HepG2 (cell line): ENCODE measurements around the gene NUDT3. TPM values are rescaled to one million over a fixed set of nuclear protein-coding genes. Genes with fewer than 3 reads are reported as not detected.

ENCODE experiments used
- ATAC-seq: fragments of 200-7000 bp; cut with Tn5 transposase; 3 replicates; pipeline ENCODE4 v1.9.1; 2020; ENCODE audit warnings: mild to moderate bottlenecking, moderate library complexity
- BruUV-seq: library from RNA; stranded (reverse); fragments of 400-500 nt; replicated peaks from 2 replicates; lab custom pipeline; 2021; lab: Mats Ljungman, UMichigan
- CTCF ChIA-PET: fragments of 300-600 bp; formaldehyde crosslinking; extraction: SDS; loops from one replicate; lab custom pipeline; 2021; ENCODE audit warnings: low total read pairs, inconsistent platforms, low intra/inter-chr PET ratio; lab: Yijun Ruan, JAX
- POLR2A ChIA-PET: fragments of 350-600 bp; sonication (Branson Sonifier 250); formaldehyde crosslinking; loops from one replicate; lab custom pipeline; 2020; ENCODE audit warnings: antibody characterized with exemption, inconsistent platforms; lab: Yijun Ruan, JAX
- DNase-seq: peaks from one replicate; pipeline ENCODE4 v3.0.0-alpha.2; 2015; ENCODE audit warnings: low spot score
- FAIRE-seq: peaks from 3 replicates; lab custom pipeline; 2011; peaks lifted over from hg19 to GRCh38; lab: Jason Lieb, UNC
- H2AFZ ChIP-seq: one replicate; pipeline ENCODE4 v1.6.1; 2011; ENCODE audit warnings: low read length, inconsistent platforms
- H3K27ac ChIP-seq: fragments of 300-600 bp; 3 replicates; pipeline ENCODE4 v1.8.0; 2011; ENCODE audit warnings: mixed run types, mild to moderate bottlenecking, mixed read lengths, low read length, inconsistent platforms; ENCODE audit not compliant: insufficient read depth; ENCODE audit errors: extremely low read length
- H3K27me3 ChIP-seq, 2 experiments: fragments of 200-600 bp in 1 of 2; 2 replicates in 1 of 2; 3 replicates in 1 of 2; pipeline versions ENCODE4 v1.6.0 to v1.8.0; 2011; ENCODE audit warnings: low read length in 2 of 2, mild to moderate bottlenecking in 2 of 2, moderate library complexity in 2 of 2, inconsistent platforms in 1 of 2; ENCODE audit not compliant: insufficient read depth in 2 of 2, control insufficient read depth in 1 of 2
- H3K36me3 ChIP-seq, 2 experiments: fragments of 200-600 bp in 1 of 2; replicated peaks in 1 of 2; 2 replicates in 1 of 2; 3 replicates in 1 of 2; pipeline versions ENCODE4 v1.5.1 to v1.8.0; 2011; ENCODE audit warnings: low read length in 2 of 2, inconsistent platforms in 1 of 2; ENCODE audit not compliant: insufficient read depth in 2 of 2, control insufficient read depth in 1 of 2
- H3K4me1 ChIP-seq: 2 replicates; pipeline ENCODE4 v1.5.1; 2012; ENCODE audit warnings: low read length, inconsistent platforms; ENCODE audit not compliant: insufficient read depth
- H3K4me2 ChIP-seq: 2 replicates; pipeline ENCODE4 v1.6.0; 2011; ENCODE audit warnings: low read depth, low read length, inconsistent platforms
- H3K4me3 ChIP-seq, 3 experiments: fragments of 200-600 bp in 1 of 3; sonication (generic), shearing (Covaris generic) in 1 of 3; replicated peaks in 1 of 3; 2 replicates each; pipeline ENCODE4 v1.5.1; 2011 to 2016; ENCODE audit warnings: low read length in 3 of 3, inconsistent platforms in 2 of 3, low read depth in 2 of 3, mild to moderate bottlenecking in 2 of 3, control low read depth in 1 of 3, mixed read lengths in 1 of 3; ENCODE audit not compliant: insufficient read depth in 1 of 3
- H3K79me2 ChIP-seq: one replicate; pipeline ENCODE4 v1.6.1; 2011; ENCODE audit warnings: low read length, inconsistent platforms; ENCODE audit not compliant: insufficient read depth
- H3K9ac ChIP-seq: 2 replicates; pipeline ENCODE4 v1.6.0; 2011; ENCODE audit warnings: mild to moderate bottlenecking, low read depth, low read length, inconsistent platforms; ENCODE audit not compliant: insufficient read depth
- H3K9me3 ChIP-seq: 2 replicates; pipeline ENCODE4 v1.5.1; 2012; ENCODE audit warnings: mild to moderate bottlenecking, low read length
- H4K20me1 ChIP-seq: 2 replicates; pipeline ENCODE4 v1.6.0; 2011; ENCODE audit warnings: inconsistent platforms, mild to moderate bottlenecking, low read length, moderate library complexity; ENCODE audit not compliant: insufficient read depth
- HNF4A ChIP-seq: sonication (generic); formaldehyde crosslinking; IDR thresholded peaks from 2 replicates; pipeline ENCODE4 v1.4.0; 2020; ENCODE audit warnings: missing genetic modification reagents
- SAFB2 ChIP-seq: sonication (generic); formaldehyde crosslinking; IDR thresholded peaks from 2 replicates; pipeline ENCODE4 v1.5.1; 2020; ENCODE audit warnings: missing genetic modification reagents, low read depth, mild to moderate bottlenecking, borderline replicate concordance
- TEAD3 ChIP-seq: optimal IDR thresholded peaks from 2 replicates; pipeline ENCODE3; 2016; ENCODE audit warnings: borderline replicate concordance
- ZMYM2 ChIP-seq: sonication (generic); formaldehyde crosslinking; IDR thresholded peaks from 2 replicates; pipeline ENCODE4 v1.8.0; 2022; ENCODE audit warnings: mild to moderate bottlenecking, missing genetic modification reagents
- ZNF121 ChIP-seq: sonication (generic); formaldehyde crosslinking; IDR thresholded peaks from 2 replicates; pipeline ENCODE4 v1.5.0; 2020; ENCODE audit warnings: mild to moderate bottlenecking, missing genetic modification reagents
- ZNF138 ChIP-seq: sonication (generic); formaldehyde crosslinking; IDR thresholded peaks from 2 replicates; pipeline ENCODE4 v1.5.0; 2020; ENCODE audit warnings: mild to moderate bottlenecking, low read depth, missing genetic modification reagents
- ZNF234 ChIP-seq: sonication (generic); formaldehyde crosslinking; conservative IDR thresholded peaks from 2 replicates; pipeline ENCODE4 v1.5.1; 2020; ENCODE audit warnings: mild to moderate bottlenecking, missing genetic modification reagents
- ZNF749 ChIP-seq: sonication (generic); formaldehyde crosslinking; IDR thresholded peaks from 2 replicates; pipeline ENCODE4 v1.8.0; 2022; ENCODE audit warnings: mild to moderate bottlenecking, missing genetic modification reagents, moderate library complexity, borderline replicate concordance
- ZSCAN25 ChIP-seq: sonication (generic); formaldehyde crosslinking; IDR thresholded peaks from 2 replicates; pipeline ENCODE4 v1.8.0; 2022; ENCODE audit warnings: mild to moderate bottlenecking, missing genetic modification reagents
- WGBS: methylation state at CpG from one replicate; pipeline ENCODE4 v1.1.6; 2017; ENCODE audit warnings: low lambda C conversion rate; 5-methylcytosine and 5-hydroxymethylcytosine counted together
- in situ Hi-C: cut with HindIII; loops from 2 replicates; pipeline ENCODE4 v1.10.0; 2017; ENCODE audit warnings: low pct_unique_long_range_greater_than_20kb; ENCODE audit not compliant: extremely low pct_ligation_motif_present
- intact Hi-C: fragments of 100-400 bp; cut with micrococcal nuclease; formaldehyde crosslinking; loops from one replicate; pipeline ENCODE4 v1.10.0; 2022; ENCODE audit not compliant: unreplicated experiment
- polyA plus RNA-seq, 8 experiments: library from polyadenylated mRNA; depleted of rRNA in 3 of 8; stranded (reverse) in 7 of 8; unstranded in 1 of 8; fragments of >200 nt; fragmentation: Illumina TruSeq in 4 of 8; extraction: Trizol in 4 of 8; gene quantifications; 2 replicates each; pipeline versions ENCODE4 v1.2.1 to v1.2.3, GENCODE V29; 2011 to 2016; ENCODE audit warnings: low read depth in 4 of 8, missing spikeins in 1 of 8, mixed read lengths in 1 of 8; ENCODE audit not compliant: insufficient read depth in 1 of 8
- total RNA-seq, 5 experiments: library from RNA; depleted of rRNA; stranded (reverse); fragments of >200 nt; fragmentation: Illumina TruSeq; extraction: Trizol; gene quantifications; 2 replicates each; pipeline ENCODE4 v1.2.3, GENCODE V29; 2016; ENCODE audit warnings: low read depth in 1 of 5
- TF ChIP-seq, protein P1 (sequence below): sonication (generic); formaldehyde crosslinking; IDR thresholded peaks from 2 replicates; pipeline ENCODE4 v1.8.1; 2023; ENCODE audit warnings: missing genetic modification reagents, mild to moderate bottlenecking, borderline replicate concordance
- TF ChIP-seq, protein P2 (sequence below): sonication (generic); formaldehyde crosslinking; IDR thresholded peaks from 2 replicates; pipeline ENCODE4 v1.5.0; 2020; ENCODE audit warnings: missing genetic modification reagents, mild to moderate bottlenecking, borderline replicate concordance
- TF ChIP-seq, protein P3 (sequence below): sonication (generic); formaldehyde crosslinking; conservative IDR thresholded peaks from 2 replicates; pipeline ENCODE4 v1.4.0; 2020; ENCODE audit warnings: mild to moderate bottlenecking, missing genetic modification reagents, moderate library complexity
- TF ChIP-seq, protein P4 (sequence below): sonication (generic); formaldehyde crosslinking; conservative IDR thresholded peaks from 2 replicates; pipeline ENCODE4 v1.8.1; 2023; ENCODE audit warnings: missing genetic modification reagents
- TF ChIP-seq, protein P5 (sequence below): sonication (generic); formaldehyde crosslinking; IDR thresholded peaks from 2 replicates; pipeline ENCODE4 v1.5.0; 2020; ENCODE audit warnings: missing genetic modification reagents, mild to moderate bottlenecking, borderline replicate concordance

The NUDT3 gene
- total and polyA plus RNA-seq, 2 of the 13 experiments (the other 11 are each of a cell fraction or from before 2014, with no cell fraction given), result 20.2 to 20.6 TPM

DNA sequence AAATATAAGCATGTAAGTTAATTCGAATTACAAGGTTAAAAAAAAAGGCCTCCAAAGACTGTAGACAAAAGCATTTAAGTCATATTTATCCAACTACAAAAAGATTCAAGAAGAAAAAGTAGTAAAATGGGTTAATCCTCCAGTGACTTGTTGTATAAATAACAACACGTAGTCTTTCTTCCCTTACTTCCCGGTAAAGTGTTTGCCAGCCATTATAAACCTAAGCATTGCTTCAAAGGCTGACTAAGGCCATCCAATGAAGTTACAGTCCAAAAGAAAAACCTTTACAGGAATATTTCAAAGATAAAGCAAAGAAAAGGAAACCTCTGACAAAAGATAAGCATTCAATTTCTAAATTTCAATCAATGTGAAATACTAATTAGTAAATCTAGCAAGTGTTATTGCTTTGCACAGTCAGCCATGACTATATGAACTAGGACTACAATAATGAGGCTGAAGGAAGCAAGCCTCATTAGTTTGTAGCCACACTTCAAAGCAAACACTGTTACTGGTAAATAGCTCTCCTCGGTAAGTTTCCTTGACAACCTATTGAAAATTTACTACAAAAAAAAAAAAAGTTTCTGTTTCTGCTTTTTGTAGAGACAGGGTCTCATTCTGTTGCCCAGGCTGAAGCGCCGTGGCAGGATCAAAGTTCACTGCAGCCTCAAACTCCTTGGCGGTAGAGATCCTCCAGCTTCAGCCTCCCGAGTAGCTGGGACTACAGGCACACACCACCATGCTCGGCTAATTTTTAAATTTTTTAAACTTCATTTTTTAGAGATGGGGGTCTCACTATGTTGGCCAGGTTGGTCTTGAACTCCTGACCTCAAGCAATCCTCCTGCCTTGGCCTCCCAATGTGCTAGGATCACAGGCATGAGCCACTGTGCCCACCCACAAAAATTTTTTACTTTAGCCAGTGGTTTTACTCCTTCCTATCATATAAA is 46.0 kb downstream of the NUDT3 start:
- in situ Hi-C loops (no loop called here), intact Hi-C loops (no loop called here)
- BruUV-seq, result no TSS peak
- H3K4me3 ChIP-seq, result no peak overlapping the region
- FAIRE-seq, result no peak
- CTCF ChIA-PET, result no interaction called here
- H3K4me2 ChIP-seq, result no peak overlapping the region
- ATAC-seq, result no peak
- H4K20me1 ChIP-seq, result peaks cover 10% of the 10 kb centered on the region
- H3K36me3 ChIP-seq, result peaks cover 0 to 9% of the 10 kb centered on the region in 2 experiments; a peak in 3 of 5 replicates
- no peak for DNase-seq
- 90% methylated on average over 9 of the region's 9 CpGs for WGBS
- H3K27me3 ChIP-seq, result no peaks in the 10 kb centered on the region
- no peak overlapping the region for H3K27ac ChIP-seq
- no peaks in the 10 kb centered on the region; the same call in 1 of the 2 replicates for H3K4me1 ChIP-seq
- peaks cover 49% of the 10 kb centered on the region for H3K79me2 ChIP-seq
- H2AFZ ChIP-seq, result no peak overlapping the region
- H3K9ac ChIP-seq, result no peak overlapping the region
- POLR2A ChIA-PET, result no interaction called here
- no peaks in the 10 kb centered on the region for H3K9me3 ChIP-seq
- TF ChIP-seq, protein P1, sequence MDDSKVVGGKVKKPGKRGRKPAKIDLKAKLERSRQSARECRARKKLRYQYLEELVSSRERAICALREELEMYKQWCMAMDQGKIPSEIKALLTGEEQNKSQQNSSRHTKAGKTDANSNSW (CRISPR knock-in tag), result no peak
- TF ChIP-seq, protein P2, sequence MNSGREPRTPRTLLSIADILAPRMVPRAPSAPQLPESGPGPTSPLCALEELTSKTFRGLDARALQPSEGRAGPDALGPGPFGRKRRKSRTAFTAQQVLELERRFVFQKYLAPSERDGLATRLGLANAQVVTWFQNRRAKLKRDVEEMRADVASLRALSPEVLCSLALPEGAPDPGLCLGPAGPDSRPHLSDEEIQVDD (CRISPR knock-in tag), result no peak
- TF ChIP-seq ZNF121 (CRISPR knock-in tag), result peak; percentile 53; the same call in 1 of the 2 replicates
- TF ChIP-seq, protein P3, sequence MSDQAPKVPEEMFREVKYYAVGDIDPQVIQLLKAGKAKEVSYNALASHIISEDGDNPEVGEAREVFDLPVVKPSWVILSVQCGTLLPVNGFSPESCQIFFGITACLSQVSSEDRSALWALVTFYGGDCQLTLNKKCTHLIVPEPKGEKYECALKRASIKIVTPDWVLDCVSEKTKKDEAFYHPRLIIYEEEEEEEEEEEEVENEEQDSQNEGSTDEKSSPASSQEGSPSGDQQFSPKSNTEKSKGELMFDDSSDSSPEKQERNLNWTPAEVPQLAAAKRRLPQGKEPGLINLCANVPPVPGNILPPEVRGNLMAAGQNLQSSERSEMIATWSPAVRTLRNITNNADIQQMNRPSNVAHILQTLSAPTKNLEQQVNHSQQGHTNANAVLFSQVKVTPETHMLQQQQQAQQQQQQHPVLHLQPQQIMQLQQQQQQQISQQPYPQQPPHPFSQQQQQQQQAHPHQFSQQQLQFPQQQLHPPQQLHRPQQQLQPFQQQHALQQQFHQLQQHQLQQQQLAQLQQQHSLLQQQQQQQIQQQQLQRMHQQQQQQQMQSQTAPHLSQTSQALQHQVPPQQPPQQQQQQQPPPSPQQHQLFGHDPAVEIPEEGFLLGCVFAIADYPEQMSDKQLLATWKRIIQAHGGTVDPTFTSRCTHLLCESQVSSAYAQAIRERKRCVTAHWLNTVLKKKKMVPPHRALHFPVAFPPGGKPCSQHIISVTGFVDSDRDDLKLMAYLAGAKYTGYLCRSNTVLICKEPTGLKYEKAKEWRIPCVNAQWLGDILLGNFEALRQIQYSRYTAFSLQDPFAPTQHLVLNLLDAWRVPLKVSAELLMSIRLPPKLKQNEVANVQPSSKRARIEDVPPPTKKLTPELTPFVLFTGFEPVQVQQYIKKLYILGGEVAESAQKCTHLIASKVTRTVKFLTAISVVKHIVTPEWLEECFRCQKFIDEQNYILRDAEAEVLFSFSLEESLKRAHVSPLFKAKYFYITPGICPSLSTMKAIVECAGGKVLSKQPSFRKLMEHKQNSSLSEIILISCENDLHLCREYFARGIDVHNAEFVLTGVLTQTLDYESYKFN (CRISPR knock-in tag), result no peak
- TF ChIP-seq ZSCAN25 (CRISPR knock-in tag), result no peak
- TF ChIP-seq TEAD3 (CRISPR knock-in tag), result no peak
- no peak for TF ChIP-seq SAFB2 (CRISPR knock-in tag)
- peak; percentile 37; the same call in 1 of the 2 replicates for TF ChIP-seq HNF4A (CRISPR knock-in tag)
- TF ChIP-seq, protein P4, sequence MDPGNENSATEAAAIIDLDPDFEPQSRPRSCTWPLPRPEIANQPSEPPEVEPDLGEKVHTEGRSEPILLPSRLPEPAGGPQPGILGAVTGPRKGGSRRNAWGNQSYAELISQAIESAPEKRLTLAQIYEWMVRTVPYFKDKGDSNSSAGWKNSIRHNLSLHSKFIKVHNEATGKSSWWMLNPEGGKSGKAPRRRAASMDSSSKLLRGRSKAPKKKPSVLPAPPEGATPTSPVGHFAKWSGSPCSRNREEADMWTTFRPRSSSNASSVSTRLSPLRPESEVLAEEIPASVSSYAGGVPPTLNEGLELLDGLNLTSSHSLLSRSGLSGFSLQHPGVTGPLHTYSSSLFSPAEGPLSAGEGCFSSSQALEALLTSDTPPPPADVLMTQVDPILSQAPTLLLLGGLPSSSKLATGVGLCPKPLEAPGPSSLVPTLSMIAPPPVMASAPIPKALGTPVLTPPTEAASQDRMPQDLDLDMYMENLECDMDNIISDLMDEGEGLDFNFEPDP (CRISPR knock-in tag), result no peak
- no peak for TF ChIP-seq ZMYM2
- TF ChIP-seq ZNF138 (CRISPR knock-in tag), result no peak
- no peak for TF ChIP-seq ZNF234 (CRISPR knock-in tag)
- no peak for TF ChIP-seq ZNF749 (CRISPR knock-in tag)
- TF ChIP-seq, protein P5, sequence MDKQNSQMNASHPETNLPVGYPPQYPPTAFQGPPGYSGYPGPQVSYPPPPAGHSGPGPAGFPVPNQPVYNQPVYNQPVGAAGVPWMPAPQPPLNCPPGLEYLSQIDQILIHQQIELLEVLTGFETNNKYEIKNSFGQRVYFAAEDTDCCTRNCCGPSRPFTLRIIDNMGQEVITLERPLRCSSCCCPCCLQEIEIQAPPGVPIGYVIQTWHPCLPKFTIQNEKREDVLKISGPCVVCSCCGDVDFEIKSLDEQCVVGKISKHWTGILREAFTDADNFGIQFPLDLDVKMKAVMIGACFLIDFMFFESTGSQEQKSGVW (CRISPR knock-in tag), result no peak
